Measurements from ENCODE around the gene DNAJB9. TPM values are rescaled to one million over a fixed set of nuclear protein-coding genes. Genes with fewer than 3 reads are reported as not detected.

The DNAJB9 gene
- total and polyA plus RNA-seq, 10 of the 15 experiments (the other 5 are each of a cell fraction or from before 2014, with no cell fraction given): 4.5 to 20.9 (median 8.8) TPM

DNA sequence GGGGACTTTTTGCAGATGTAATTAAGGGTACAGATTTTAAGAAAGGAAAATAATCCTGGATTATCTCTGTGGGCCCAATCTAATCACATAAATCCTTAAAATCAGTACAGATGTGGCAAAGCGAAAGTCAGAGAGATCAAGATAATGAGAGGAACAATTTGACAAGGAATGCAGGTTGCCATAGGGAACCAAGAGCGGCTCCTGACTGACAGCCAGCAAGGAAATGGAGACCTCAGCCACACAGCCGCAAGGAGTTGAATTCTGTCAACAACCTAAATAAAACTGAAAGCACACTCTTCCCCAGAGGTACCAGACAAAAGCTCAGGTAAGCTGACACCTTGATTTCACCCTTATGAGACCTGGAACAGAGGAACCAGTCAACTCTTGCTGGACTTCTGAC is 40.3 kb upstream of the DNAJB9 start:
- FAIRE-seq (no peak), DNase-seq (ENCODE audit: low read depth, low spot score) (no peak), ATAC-seq (no peak)
- no peak overlapping the region for H3K4me3 ChIP-seq
- peaks cover 11% of the 10 kb centered on the region for H3K79me2 ChIP-seq (ENCODE audit: control insufficient read depth, insufficient read depth, low read length)
- RAD21 ChIA-PET (ENCODE audit: unreplicated experiment): no interaction called here
- no peaks in the 10 kb centered on the region for H3K36me3 ChIP-seq (ENCODE audit: control insufficient read depth in 2 of 2, insufficient read depth in 2 of 2, low read length in 1 of 2)
- BruUV-seq (replicated peaks): no TSS peak
- no peak overlapping the region for H3K9ac ChIP-seq (ENCODE audit: control insufficient read depth, insufficient read depth, low read length)
- TF ChIP-seq PML (IDR thresholded peaks at IDR 0.05; ENCODE audit: low read length): no peak
- no peak for TF ChIP-seq STAT1 (conservative IDR thresholded peaks at IDR 0.05)
- no peak for TF ChIP-seq NR2F1 (conservative IDR thresholded peaks at IDR 0.05)
- TF ChIP-seq CBX3 (IDR thresholded peaks at IDR 0.05; ENCODE audit: borderline replicate concordance, low read depth): no peak
- no peak for TF ChIP-seq RUNX3 (IDR thresholded peaks at IDR 0.05; ENCODE audit: low read length)
- TF ChIP-seq SRF (IDR thresholded peaks at IDR 0.05; ENCODE audit: low read depth in 2 of 2, low read length in 2 of 2): no peak
- TF ChIP-seq, protein P1, sequence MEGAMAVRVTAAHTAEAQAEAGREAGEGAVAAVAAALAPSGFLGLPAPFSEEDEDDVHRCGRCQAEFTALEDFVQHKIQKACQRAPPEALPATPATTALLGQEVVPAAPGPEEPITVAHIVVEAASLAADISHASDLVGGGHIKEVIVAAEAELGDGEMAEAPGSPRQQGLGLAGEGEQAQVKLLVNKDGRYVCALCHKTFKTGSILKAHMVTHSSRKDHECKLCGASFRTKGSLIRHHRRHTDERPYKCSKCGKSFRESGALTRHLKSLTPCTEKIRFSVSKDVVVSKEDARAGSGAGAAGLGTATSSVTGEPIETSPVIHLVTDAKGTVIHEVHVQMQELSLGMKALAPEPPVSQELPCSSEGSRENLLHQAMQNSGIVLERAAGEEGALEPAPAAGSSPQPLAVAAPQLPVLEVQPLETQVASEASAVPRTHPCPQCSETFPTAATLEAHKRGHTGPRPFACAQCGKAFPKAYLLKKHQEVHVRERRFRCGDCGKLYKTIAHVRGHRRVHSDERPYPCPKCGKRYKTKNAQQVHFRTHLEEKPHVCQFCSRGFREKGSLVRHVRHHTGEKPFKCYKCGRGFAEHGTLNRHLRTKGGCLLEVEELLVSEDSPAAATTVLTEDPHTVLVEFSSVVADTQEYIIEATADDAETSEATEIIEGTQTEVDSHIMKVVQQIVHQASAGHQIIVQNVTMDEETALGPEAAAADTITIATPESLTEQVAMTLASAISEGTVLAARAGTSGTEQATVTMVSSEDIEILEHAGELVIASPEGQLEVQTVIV (IDR thresholded peaks at IDR 0.05; ENCODE audit: borderline replicate concordance, partially characterized antibody): no peak
- TF ChIP-seq ESRRA (IDR thresholded peaks at IDR 0.05; ENCODE audit: low read length): no peak
- no peak for TF ChIP-seq PAX8 (IDR thresholded peaks at IDR 0.05)
- no peak for TF ChIP-seq BHLHE40 (IDR thresholded peaks at IDR 0.05; ENCODE audit: borderline replicate concordance in 1 of 2, low read depth in 2 of 2, low read length in 1 of 2)
- TF ChIP-seq, protein P2, sequence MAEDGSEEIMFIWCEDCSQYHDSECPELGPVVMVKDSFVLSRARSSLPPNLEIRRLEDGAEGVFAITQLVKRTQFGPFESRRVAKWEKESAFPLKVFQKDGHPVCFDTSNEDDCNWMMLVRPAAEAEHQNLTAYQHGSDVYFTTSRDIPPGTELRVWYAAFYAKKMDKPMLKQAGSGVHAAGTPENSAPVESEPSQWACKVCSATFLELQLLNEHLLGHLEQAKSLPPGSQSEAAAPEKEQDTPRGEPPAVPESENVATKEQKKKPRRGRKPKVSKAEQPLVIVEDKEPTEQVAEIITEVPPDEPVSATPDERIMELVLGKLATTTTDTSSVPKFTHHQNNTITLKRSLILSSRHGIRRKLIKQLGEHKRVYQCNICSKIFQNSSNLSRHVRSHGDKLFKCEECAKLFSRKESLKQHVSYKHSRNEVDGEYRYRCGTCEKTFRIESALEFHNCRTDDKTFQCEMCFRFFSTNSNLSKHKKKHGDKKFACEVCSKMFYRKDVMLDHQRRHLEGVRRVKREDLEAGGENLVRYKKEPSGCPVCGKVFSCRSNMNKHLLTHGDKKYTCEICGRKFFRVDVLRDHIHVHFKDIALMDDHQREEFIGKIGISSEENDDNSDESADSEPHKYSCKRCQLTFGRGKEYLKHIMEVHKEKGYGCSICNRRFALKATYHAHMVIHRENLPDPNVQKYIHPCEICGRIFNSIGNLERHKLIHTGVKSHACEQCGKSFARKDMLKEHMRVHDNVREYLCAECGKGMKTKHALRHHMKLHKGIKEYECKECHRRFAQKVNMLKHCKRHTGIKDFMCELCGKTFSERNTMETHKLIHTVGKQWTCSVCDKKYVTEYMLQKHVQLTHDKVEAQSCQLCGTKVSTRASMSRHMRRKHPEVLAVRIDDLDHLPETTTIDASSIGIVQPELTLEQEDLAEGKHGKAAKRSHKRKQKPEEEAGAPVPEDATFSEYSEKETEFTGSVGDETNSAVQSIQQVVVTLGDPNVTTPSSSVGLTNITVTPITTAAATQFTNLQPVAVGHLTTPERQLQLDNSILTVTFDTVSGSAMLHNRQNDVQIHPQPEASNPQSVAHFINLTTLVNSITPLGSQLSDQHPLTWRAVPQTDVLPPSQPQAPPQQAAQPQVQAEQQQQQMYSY (CRISPR knock-in tag; IDR thresholded peaks at IDR 0.05): no peak
- no peaks in the 10 kb centered on the region for H3K27me3 ChIP-seq (replicated peaks in 1 of 2; ENCODE audit: control insufficient read depth in 2 of 2, insufficient read depth in 2 of 2, low read length in 1 of 2)
- H2AFZ ChIP-seq (ENCODE audit: control insufficient read depth, low read depth, low read length): no peak overlapping the region
- no peak overlapping the region for H3K4me2 ChIP-seq (ENCODE audit: control insufficient read depth, insufficient read depth)
- CTCF ChIA-PET: interaction anchor here (1.3 kb wide), 1 partner anchor 30 kb away, joined by 3 read pairs; no protein-coding TSS in a partner anchor
- POLR2A ChIA-PET: interaction anchor here (1.5 kb wide), 1 partner anchor 40 kb away, joined by 3 read pairs; the partner anchor contains the start of genes DNAJB9 and THAP5
- H4K20me1 ChIP-seq (ENCODE audit: control insufficient read depth, insufficient read depth): no peaks in the 10 kb centered on the region
- intact Hi-C loops (cut with micrococcal nuclease; ENCODE audit: unreplicated experiment) (no loop called here), in situ Hi-C loops (cut with MboI) (loop anchor here (5.0 kb wide), 1 partner anchor 38 kb away; the partner anchor contains the start of genes DNAJB9 and THAP5)
- H3K4me1 ChIP-seq (ENCODE audit: control insufficient read depth, insufficient read depth, low read length): peaks cover 7% of the 10 kb centered on the region
- SMC1A ChIA-PET (ENCODE audit: uncharacterized antibody, unreplicated experiment): interaction anchor here (1.2 kb wide), 1 partner anchor 11 kb away, joined by 4 read pairs; no protein-coding TSS in a partner anchor
- H3K27ac ChIP-seq (ENCODE audit: control insufficient read depth, insufficient read depth): no peak overlapping the region
- 98% methylated on average over 3 of the region's 3 CpGs for WGBS (ENCODE audit: insufficient coverage, insufficient replicate concordance, low lambda C conversion rate, missing lambda C conversion rate)
- no peaks in the 10 kb centered on the region for H3K9me3 ChIP-seq (replicated peaks; ENCODE audit: control insufficient read depth, insufficient read depth, low read length)
